Myocyte (in vitro differentiated cells): ENCODE measurements around the gene TRERF1. TPM values are rescaled to one million over a fixed set of nuclear protein-coding genes. Genes with fewer than 3 reads are reported as not detected.

Experiments
- DNase-seq: peaks from one replicate; pipeline ENCODE4 v3.0.0-alpha.2; 2012; ENCODE audit warnings: low read depth
- total RNA-seq: library from RNA; depleted of rRNA; stranded (reverse); fragments of >200 nt; gene quantifications from 2 replicates; pipeline ENCODE4 v1.2.3, GENCODE V29; 2014

The TRERF1 gene
- total RNA-seq, 1 donor from 2014 or later = 1.6 TPM

- DNase-seq = no peak
Observed at GRCh38 chr6:42394881-42395620, 56.7 kb downstream of the TRERF1 start.

DNA sequence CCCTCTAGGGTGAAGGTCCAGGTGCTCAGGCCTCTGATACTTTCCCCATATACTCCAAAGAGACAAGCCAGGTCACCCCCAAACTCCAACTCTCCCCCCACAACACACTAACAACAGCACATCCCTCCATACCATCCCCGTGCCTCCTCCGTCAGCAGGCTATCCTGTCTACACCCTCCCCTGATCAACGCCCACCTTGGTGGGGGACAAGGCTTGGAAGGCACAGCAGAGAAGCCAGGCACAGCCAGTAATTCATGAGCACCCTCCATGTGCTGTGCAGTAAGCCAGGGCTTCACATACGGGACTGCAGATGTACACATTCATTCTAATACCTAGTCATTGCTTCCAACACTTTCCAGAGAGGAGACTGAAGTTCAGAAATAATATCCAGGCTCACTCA, 57.6 kb downstream of the TRERF1 start:
- no peak for DNase-seq

GRCh38 chr6:42393339-42393738, 58.4 kb downstream of the TRERF1 start:
- no peak for DNase-seq

GRCh38 chr6:42392833-42393232, 58.9 kb downstream of the TRERF1 start:
- no peak for DNase-seq

DNA sequence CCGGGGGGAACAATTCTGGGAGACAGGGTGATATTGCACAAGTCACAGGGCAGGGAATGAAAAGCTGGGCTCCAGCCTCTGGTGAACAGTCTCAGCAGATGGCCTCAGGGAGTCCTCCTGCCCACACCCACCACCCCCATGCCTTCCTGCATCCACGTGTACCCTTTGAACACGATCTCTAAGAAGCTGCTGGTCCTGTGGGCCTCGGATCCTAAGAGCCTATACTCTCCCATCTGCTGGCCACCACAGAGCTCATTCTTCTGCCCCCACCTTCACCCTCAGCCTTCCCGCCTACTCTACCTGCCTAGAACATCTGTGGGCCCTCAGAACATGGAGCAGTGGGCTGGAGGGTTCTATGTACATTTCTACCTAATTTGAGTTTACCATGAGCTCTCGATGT, 60.3 kb downstream of the TRERF1 start:
- no peak for DNase-seq

- DNase-seq = no peak
Observed at GRCh38 chr6:42390228-42390934, 61.3 kb downstream of the TRERF1 start.

DNA sequence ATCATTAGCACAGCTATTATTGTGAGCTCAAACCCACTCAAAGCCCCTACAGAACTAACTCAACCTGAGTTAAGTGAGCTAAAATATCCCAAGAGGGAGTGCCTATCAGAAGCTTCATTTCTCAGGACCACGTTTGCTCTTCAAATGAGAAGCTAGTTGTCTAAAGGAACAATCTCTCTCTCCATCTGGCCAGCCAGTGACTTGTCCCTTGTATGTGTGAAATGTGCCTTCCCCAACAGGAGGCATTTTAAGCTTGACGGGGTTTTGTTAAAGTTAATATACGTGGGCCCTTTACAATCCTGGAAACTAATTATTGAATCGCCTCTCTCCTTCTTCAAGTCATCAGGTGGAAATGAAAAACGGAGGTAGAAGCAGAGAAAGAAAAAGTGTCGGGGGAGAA, 62.0 kb downstream of the TRERF1 start:
- DNase-seq = no peak

DNA sequence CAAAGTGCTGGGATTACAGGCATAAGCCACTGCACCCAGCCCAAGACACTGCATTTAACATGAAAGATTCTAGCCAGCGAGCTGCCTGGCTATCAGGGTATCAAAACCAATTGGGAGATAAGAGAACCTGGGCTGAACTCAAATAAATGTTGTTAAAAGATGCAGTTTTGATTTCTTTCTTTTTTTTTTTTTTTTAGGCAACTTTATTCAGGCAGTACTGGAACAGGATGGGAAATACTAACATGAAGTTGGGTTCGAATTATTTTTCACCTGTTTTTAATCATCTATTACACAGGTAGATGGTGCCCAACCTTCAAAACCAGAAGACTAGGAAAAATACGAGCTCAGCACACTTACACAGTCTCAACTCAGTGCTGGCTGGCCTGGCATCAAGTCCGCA, 63.7 kb downstream of the TRERF1 start:
- DNase-seq = no peak

- DNase-seq = no peak
Observed at GRCh38 chr6:42387336-42387735, 64.4 kb downstream of the TRERF1 start.

DNA sequence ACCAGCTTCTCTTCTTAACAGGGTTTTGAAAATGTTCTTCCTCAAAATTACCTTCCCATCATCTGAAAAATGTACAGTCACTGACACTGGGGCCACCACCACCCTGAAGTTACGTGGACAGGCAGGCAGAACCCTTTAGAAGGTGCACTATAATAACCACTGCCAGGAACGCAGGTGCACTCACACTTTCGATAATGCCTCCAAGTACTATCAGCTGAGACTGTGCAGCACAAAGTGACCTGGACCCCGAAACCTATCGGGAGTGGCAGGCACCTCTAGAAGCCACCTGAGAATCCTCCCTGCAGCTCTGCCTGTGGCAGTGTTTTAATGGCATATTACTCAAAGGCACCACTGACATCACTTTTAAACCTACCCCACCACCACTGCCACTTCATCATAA, 66.4 kb downstream of the TRERF1 start:
- DNase-seq = no peak

DNA sequence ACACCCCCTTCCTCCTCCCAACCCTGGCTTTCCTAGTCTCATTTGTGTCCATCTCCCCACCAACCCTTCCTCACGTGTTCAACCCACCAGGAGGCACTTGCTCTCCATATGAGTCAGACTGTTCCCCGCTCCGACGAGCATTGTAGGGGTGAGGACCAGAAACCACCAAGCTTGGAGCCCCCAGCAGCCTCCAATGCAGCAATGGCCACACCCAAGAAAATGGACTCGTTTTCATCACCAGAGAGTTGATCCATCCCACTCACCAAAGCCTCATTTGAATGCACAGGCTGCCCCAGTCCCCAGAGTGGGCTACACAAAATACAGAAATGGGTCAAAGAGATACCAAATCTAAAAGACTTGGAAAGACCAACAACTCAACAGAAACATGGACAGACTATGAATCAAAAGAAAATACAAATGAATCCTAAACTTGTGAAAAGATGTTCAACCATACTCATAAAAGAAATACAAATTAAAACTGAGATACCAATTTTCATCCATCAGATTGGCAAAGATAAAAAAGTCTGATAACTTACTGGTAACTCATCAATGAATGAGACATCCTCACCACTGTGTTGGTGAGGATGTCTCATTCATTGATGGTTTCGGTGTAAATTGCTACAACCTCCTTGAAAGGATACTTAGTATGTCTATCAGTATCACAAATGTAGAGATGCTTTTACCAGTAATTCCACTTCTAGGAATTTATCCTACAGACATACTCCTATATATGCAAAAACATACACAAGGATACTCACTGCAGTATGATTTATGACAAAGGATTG, 68.1 kb downstream of the TRERF1 start:
- DNase-seq = no peak

DNA sequence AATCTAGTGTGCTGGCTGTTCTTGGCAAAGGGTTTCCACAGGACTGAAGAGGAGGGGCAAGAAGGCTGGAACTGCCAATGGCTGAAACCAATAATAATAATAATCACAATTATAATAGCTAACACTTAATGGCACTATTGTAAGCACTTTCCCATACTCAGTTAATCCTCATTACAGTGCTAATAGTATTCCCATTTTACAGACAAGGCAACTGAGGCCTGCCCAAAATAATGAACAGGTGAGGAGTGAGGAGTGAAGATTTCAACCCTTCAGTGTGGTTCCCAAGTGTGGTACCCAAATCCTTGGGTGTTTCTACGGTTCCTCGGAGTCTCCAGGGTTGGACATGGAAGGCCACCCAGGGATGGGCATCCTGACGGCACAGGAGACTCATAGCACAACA, 69.9 kb downstream of the TRERF1 start:
- DNase-seq = no peak

- no peak for DNase-seq
Observed at GRCh38 chr6:42380228-42380979, 71.3 kb downstream of the TRERF1 start.

GRCh38 chr6:42378536-42378935, 73.2 kb downstream of the TRERF1 start:
- DNase-seq = no peak

GRCh38 chr6:42378125-42378524, 73.6 kb downstream of the TRERF1 start:
- no peak for DNase-seq

DNA sequence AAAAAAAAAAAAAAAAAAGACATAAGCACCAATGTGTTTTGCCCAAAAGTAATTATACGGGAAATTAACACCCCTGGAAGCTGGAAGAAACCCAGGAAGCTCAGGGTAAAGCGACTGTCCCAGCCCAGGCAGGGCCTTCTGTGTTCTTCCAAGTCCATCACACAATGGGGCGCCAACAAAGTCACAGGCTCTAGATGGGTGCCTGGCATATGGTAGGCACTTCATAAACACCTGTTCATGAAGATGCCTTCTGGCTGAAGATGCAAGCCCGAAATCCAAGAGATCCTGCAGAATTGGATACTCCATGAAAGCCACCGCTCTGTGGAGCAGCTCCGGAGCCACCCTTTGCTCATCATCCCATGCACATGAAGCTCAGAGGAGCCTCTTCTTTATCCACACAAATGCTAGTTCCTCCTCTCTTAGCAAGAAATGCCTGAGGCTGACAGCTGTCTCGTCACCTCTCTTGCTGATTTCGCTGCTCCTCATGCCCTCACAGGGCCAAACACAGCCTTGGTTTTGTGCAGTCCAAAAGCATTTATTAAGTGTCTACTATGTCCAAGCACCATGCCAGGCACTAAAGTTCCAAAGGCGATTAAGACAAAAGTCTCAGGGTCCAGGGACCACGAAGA, 76.6 kb downstream of the TRERF1 start:
- DNase-seq = no peak

- peak; percentile 42 for DNase-seq
Observed at GRCh38 chr6:42374018-42374669, 77.6 kb downstream of the TRERF1 start.

GRCh38 chr6:42372699-42373098, 79.0 kb downstream of the TRERF1 start:
- DNase-seq = no peak

DNA sequence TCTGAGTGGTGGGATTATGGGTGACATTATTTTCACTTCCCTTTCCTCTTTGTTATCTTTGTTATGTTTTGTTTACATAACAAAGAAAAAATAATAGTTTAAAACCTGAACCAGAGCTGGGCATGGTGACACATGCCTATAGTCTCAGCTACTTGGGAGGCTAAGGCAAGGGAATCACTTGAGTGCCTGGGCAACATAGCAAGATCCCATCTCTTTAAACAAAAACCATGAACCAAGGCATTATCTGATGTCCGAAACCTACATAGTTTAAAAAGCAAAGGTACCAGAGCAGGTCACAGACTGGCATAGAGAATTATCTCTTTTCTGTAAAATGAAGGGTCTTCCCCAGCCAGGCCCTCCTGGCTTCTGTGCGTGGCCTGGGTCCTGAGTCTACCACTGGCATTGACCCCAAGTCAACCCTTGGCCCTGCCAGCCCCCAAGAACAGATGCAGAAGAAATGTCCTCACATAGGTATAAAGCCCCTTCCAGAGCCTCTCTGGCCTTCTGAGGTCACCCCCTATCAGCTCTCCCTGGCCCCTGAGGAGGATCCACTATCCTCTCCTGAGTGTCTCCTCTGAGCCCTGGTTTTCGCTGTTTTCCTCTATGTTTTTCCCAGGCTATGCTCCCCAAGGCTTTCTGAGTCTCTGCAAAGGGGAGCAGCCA, 81.3 kb downstream of the TRERF1 start:
- DNase-seq = no peak

- DNase-seq = no peak
Observed at GRCh38 chr6:42369568-42369967, 82.2 kb downstream of the TRERF1 start.
